GM23338 (cell line): ENCODE results near the gene SLC2A11.

Experiments used
- CTCF ChIP-seq, 2 experiments: fragments of 200-600 bp in 1 of 2; sonication (generic) in 1 of 2; conservative IDR thresholded peaks; 2 replicates each; pipeline versions ENCODE4 v1.5.1 to v1.6.1; 2016 to 2017; ENCODE audit warnings: antibody characterized with exemption in 2 of 2, low read depth in 2 of 2, mild to moderate bottlenecking in 2 of 2, moderate library complexity in 1 of 2
- EZH2 ChIP-seq: fragments of 200-600 bp; sonication (generic); IDR thresholded peaks from one replicate; pipeline ENCODE4 v1.8.0; 2017; ENCODE audit warnings: antibody characterized with exemption, mild to moderate bottlenecking, low read depth; ENCODE audit not compliant: unreplicated experiment
- EZH2phosphoT487 ChIP-seq: fragments of 200-600 bp; sonication (generic); IDR thresholded peaks from one replicate; pipeline ENCODE4 v1.8.1; 2018; ENCODE audit warnings: antibody characterized with exemption; ENCODE audit not compliant: unreplicated experiment
- REST ChIP-seq: IDR thresholded peaks from one replicate; pipeline ENCODE4 v1.6.1; 2018; ENCODE audit warnings: antibody characterized with exemption; ENCODE audit not compliant: unreplicated experiment
- ZNF331 ChIP-seq: fragments of 250-450 bp; sonication (Bioruptor Pico); IDR thresholded peaks from 2 replicates; pipeline ENCODE4 v1.5.0; 2020; ENCODE audit warnings: low read depth, mild to moderate bottlenecking, moderate library complexity

- TF ChIP-seq CTCF (conservative IDR thresholded peaks at IDR 0.05; ENCODE audit: low read depth in 2 of 2) (no peak), EZH2 (no peak), ZNF331 (CRISPR knock-in tag) (no peak), REST (no peak), EZH2phosphoT487 (no peak)
Measured at GRCh38 chr22:23859201-23859600, 1.5 kb downstream of the SLC2A11 start.
